Naive thymus-derived CD4-positive, alpha-beta T cell (primary cell): Measurements from ENCODE around the gene GTF2H4. TPM values are rescaled to one million over a fixed set of nuclear protein-coding genes. Genes with fewer than 3 reads are reported as not detected.
A peak's percentile ranks its signal among the peaks of the same experiment; 100 is the strongest.
"Not testable (repeated sequence)": the region's sequence is repeated elsewhere in the genome, so short reads cannot be mapped to it uniquely, and the experiment has no call there.

Experiments used
- ATAC-seq: fragments of 150-1000 bp; cut with Tn5 transposase; 2 replicates; pipeline ENCODE4 v1.10.0; 2021; ENCODE audit warnings: mild to moderate bottlenecking, moderate library complexity
- CTCF ChIA-PET: fragments of 350-600 bp; sonication (Branson Sonifier 250); formaldehyde crosslinking; loops from one replicate; lab custom pipeline; 2021; ENCODE audit warnings: antibody characterized with exemption; lab: Charles Lee
- POLR2A ChIA-PET: fragments of 350-600 bp; sonication (Branson Sonifier 250); formaldehyde crosslinking; loops from one replicate; lab custom pipeline; 2021; ENCODE audit warnings: antibody characterized with exemption, inconsistent platforms; lab: Charles Lee
- DNase-seq, 9 donors: peaks; one replicate each; pipeline versions ENCODE4 v3.0.0 to v3.0.0-alpha.2; 2020 to 2022; ENCODE audit warnings: mixed read lengths in 1 of 9
- H3K27ac ChIP-seq: one replicate; pipeline ENCODE4 v1.7.0; 2013; ENCODE audit warnings: mild to moderate bottlenecking, low read depth, low read length, moderate library complexity
- H3K27me3 ChIP-seq, 2 donors: one replicate each; pipeline ENCODE4 v1.7.0; 2013; ENCODE audit warnings: low read length in 2 of 2, mild to moderate bottlenecking in 2 of 2, moderate library complexity in 2 of 2; ENCODE audit not compliant: control insufficient read depth in 2 of 2, insufficient read depth in 2 of 2
- H3K36me3 ChIP-seq, 3 experiments: 1 replicate in 2 of 3; 2 replicates in 1 of 3; pipeline ENCODE4 v1.7.0; 2013; ENCODE audit warnings: low read length in 3 of 3, mild to moderate bottlenecking in 3 of 3, moderate library complexity in 1 of 3; ENCODE audit not compliant: insufficient read depth in 3 of 3, control insufficient read depth in 2 of 3
- H3K4me1 ChIP-seq, 2 donors: one replicate each; pipeline ENCODE4 v1.7.0; 2013; ENCODE audit warnings: low read length in 2 of 2, mild to moderate bottlenecking in 2 of 2, moderate library complexity in 1 of 2; ENCODE audit not compliant: control insufficient read depth in 2 of 2, insufficient read depth in 2 of 2
- H3K4me3 ChIP-seq: 2 replicates; pipeline ENCODE4 v1.7.0; 2013; ENCODE audit warnings: mild to moderate bottlenecking, low read length
- H3K9me3 ChIP-seq, 3 experiments: 1 replicate in 2 of 3; 2 replicates in 1 of 3; pipeline ENCODE4 v1.7.0; 2013; ENCODE audit warnings: low read length in 3 of 3; ENCODE audit not compliant: control insufficient read depth in 2 of 3
- H3K27ac Mint-ChIP-seq, 9 donors: one replicate each; pipeline ENCODE4 v1.8.0; 2020 to 2022; ENCODE audit warnings: mixed read lengths in 9 of 9, mild to moderate bottlenecking in 8 of 9, moderate library complexity in 5 of 9, inconsistent platforms in 2 of 9
- H3K27me3 Mint-ChIP-seq, 5 donors: one replicate each; pipeline ENCODE4 v1.8.0; 2021 to 2022; ENCODE audit warnings: mixed read lengths in 5 of 5, mild to moderate bottlenecking in 1 of 5
- H3K36me3 Mint-ChIP-seq, 5 donors: one replicate each; pipeline ENCODE4 v1.8.0; 2020 to 2022; ENCODE audit warnings: mixed read lengths in 5 of 5, mild to moderate bottlenecking in 3 of 5, inconsistent platforms in 1 of 5
- H3K4me1 Mint-ChIP-seq, 7 donors: one replicate each; pipeline ENCODE4 v1.8.0; 2020 to 2022; ENCODE audit warnings: mixed read lengths in 7 of 7, mild to moderate bottlenecking in 3 of 7, inconsistent platforms in 1 of 7
- H3K4me3 Mint-ChIP-seq, 10 donors: one replicate each; pipeline ENCODE4 v1.8.0; 2020 to 2022; ENCODE audit warnings: mild to moderate bottlenecking in 10 of 10, mixed read lengths in 10 of 10, moderate library complexity in 6 of 10, inconsistent platforms in 2 of 10
- H3K9me3 Mint-ChIP-seq, 11 donors: one replicate each; pipeline ENCODE4 v1.8.0; 2020 to 2022; ENCODE audit warnings: mixed read lengths in 11 of 11, mild to moderate bottlenecking in 4 of 11, inconsistent platforms in 1 of 11, moderate library complexity in 1 of 11
- intact Hi-C, 2 donors: fragments of 100-400 bp; cut with micrococcal nuclease; formaldehyde crosslinking; loops; one replicate each; pipeline ENCODE4 v1.15.1; 2023
- polyA plus RNA-seq, 2 donors: library from polyadenylated mRNA; unstranded; fragments of 300-500 nt; fragmentation: Illumina TruSeq; gene quantifications; one replicate each; pipeline ENCODE4 v1.2.3, GENCODE V29; 2021
- total RNA-seq, 6 experiments: library from RNA in 5 of 6; stranded (reverse) in 5 of 6; gene quantifications; 1 replicate in 5 of 6; 2 replicates in 1 of 6; pipeline ENCODE4 v1.2.3 and lab custom pipeline; 2021 to 2026

Gene GTF2H4
- total and polyA plus RNA-seq, 7 experiments from 2014 or later, result 8.0 to 42.3 (median 21.3) TPM

- H3K4me3 Mint-ChIP-seq, result peak overlapping the region in 1 of 10 donors; percentile 2
- Histone ChIP-seq H3K27me3 (no peaks in the 10 kb centered on the region), H3K4me1 (peaks cover 9 to 11% of the 10 kb centered on the region in 2 donors), H3K4me3 (no peak overlapping the region), H3K36me3 (peaks cover 0 to 68% (median 5%) of the 10 kb centered on the region in 3 experiments), H3K27ac (no peak overlapping the region), H3K9me3 (no peaks in the 10 kb centered on the region)
- peak overlapping the region in 2 of 9 donors; percentile 49 to 73 for H3K27ac Mint-ChIP-seq
- ChIA-PET CTCF (interaction anchor here (1.1 to 4.2 kb wide), 2 partner anchors 161 to 168 kb away, joined by 3 to 20 read pairs; no protein-coding TSS in a partner anchor), POLR2A (interaction anchor here (0.6 to 1.2 kb wide), 2 partner anchors 34 to 151 kb away, joined by 3 read pairs; partner anchors contain the start of gene DDR1)
- intact Hi-C loops, result no loop called here
- H3K27me3 Mint-ChIP-seq, result no peaks in the 10 kb centered on the region
- no peaks in the 10 kb centered on the region for H3K9me3 Mint-ChIP-seq
- ATAC-seq (no peak), DNase-seq (no peak)
- H3K4me1 Mint-ChIP-seq, result peaks cover 22 to 32% (median 26%) of the 10 kb centered on the region in 7 donors
- peaks cover 4 to 46% (median 15%) of the 10 kb centered on the region in 5 donors for H3K36me3 Mint-ChIP-seq
Measured at GRCh38 chr6:30918670-30919069, 10.7 kb downstream of the GTF2H4 start.

- no peak overlapping the region for H3K4me3 Mint-ChIP-seq
- H3K36me3 ChIP-seq, result peaks cover 0 to 88% (median 5%) of the 10 kb centered on the region in 3 experiments
- no peak overlapping the region for H3K4me3 ChIP-seq
- DNase-seq (no peak), ATAC-seq (no peak)
- H3K9me3 ChIP-seq, result no peaks in the 10 kb centered on the region
- ChIA-PET CTCF (interaction anchor here (1.1 kb wide), 1 partner anchor 165 kb away, joined by 3 read pairs; no protein-coding TSS in a partner anchor), POLR2A (no interaction called here)
- H3K27ac ChIP-seq, result no peak overlapping the region
- peak overlapping the region in 1 of 9 donors; percentile 38 for H3K27ac Mint-ChIP-seq
- no peaks in the 10 kb centered on the region for H3K27me3 Mint-ChIP-seq
- peaks cover 9 to 47% (median 13%) of the 10 kb centered on the region in 5 donors for H3K36me3 Mint-ChIP-seq
- no peaks in the 10 kb centered on the region for H3K27me3 ChIP-seq
- intact Hi-C loops, result no loop called here
- no peaks in the 10 kb centered on the region for H3K9me3 Mint-ChIP-seq
- no peaks in the 10 kb centered on the region for H3K4me1 ChIP-seq
- peaks cover 0 to 4% (median 3%) of the 10 kb centered on the region in 7 donors for H3K4me1 Mint-ChIP-seq
Measured at GRCh38 chr6:30922447-30922852, 14.4 kb downstream of the GTF2H4 start.

- Mint-ChIP-seq H3K36me3 (peaks cover 4 to 40% (median 21%) of the 10 kb centered on the region in 5 donors), H3K9me3 (peaks cover 0 to 13% (median 3%) of the 10 kb centered on the region in 11 donors)
- H3K4me3 ChIP-seq, H3K4me3 Mint-ChIP-seq, DNase-seq, intact Hi-C loops, H3K4me1 Mint-ChIP-seq, H3K9me3 ChIP-seq, POLR2A ChIA-PET, H3K27ac ChIP-seq, H3K27ac Mint-ChIP-seq, H3K4me1 ChIP-seq, ATAC-seq, CTCF ChIA-PET, H3K27me3 ChIP-seq, H3K27me3 Mint-ChIP-seq: not testable (repeated sequence)
- peaks cover 0 to 74% (median 5%) of the 10 kb centered on the region in 3 experiments for H3K36me3 ChIP-seq
Measured at GRCh38 chr6:30924040-30924627, 16.1 kb downstream of the GTF2H4 start.

- ChIA-PET CTCF (no interaction called here), POLR2A (no interaction called here)
- peaks cover 4 to 28% (median 21%) of the 10 kb centered on the region in 5 donors for H3K36me3 Mint-ChIP-seq
- H3K27ac Mint-ChIP-seq, result no peak overlapping the region
- no peaks in the 10 kb centered on the region for H3K27me3 ChIP-seq
- H3K9me3 Mint-ChIP-seq, result peaks cover 0 to 13% (median 4%) of the 10 kb centered on the region in 11 donors
- intact Hi-C loops, result no loop called here
- H3K4me1 Mint-ChIP-seq, result no peaks in the 10 kb centered on the region
- no peaks in the 10 kb centered on the region for H3K4me1 ChIP-seq
- H3K27ac ChIP-seq, result no peak overlapping the region
- ATAC-seq, result no peak
- H3K27me3 Mint-ChIP-seq, result no peaks in the 10 kb centered on the region
- no peak for DNase-seq
- H3K9me3 ChIP-seq, result peaks cover 0 to 7% (median 0%) of the 10 kb centered on the region in 3 experiments
- no peak overlapping the region for H3K4me3 ChIP-seq
- H3K36me3 ChIP-seq, result peaks cover 0 to 51% (median 0%) of the 10 kb centered on the region in 3 experiments
- no peak overlapping the region for H3K4me3 Mint-ChIP-seq
Measured at GRCh38 chr6:30926644-30927043, 18.6 kb downstream of the GTF2H4 start.

- H3K36me3 Mint-ChIP-seq, result peaks cover 4 to 28% (median 21%) of the 10 kb centered on the region in 5 donors
Measured at GRCh38 chr6:30927080-30927479, 19.1 kb downstream of the GTF2H4 start.

GRCh38 chr6:30928677-30929076 lies 20.7 kb downstream of the GTF2H4 start:
- Histone ChIP-seq H3K27ac (no peak overlapping the region), H3K36me3 (peaks cover 0 to 30% (median 0%) of the 10 kb centered on the region in 3 experiments), H3K4me1 (no peaks in the 10 kb centered on the region), H3K9me3 (peaks cover 0 to 7% (median 0%) of the 10 kb centered on the region in 3 experiments), H3K27me3 (no peaks in the 10 kb centered on the region), H3K4me3 (no peak overlapping the region)
- intact Hi-C loops, result no loop called here
- H3K4me1 Mint-ChIP-seq, result no peaks in the 10 kb centered on the region
- H3K27ac Mint-ChIP-seq, result peak overlapping the region in 1 of 9 donors; percentile 67
- H3K4me3 Mint-ChIP-seq, result no peak overlapping the region
- H3K36me3 Mint-ChIP-seq, result peaks cover 4 to 21% (median 17%) of the 10 kb centered on the region in 5 donors
- H3K27me3 Mint-ChIP-seq, result peaks cover 0 to 2% (median 0%) of the 10 kb centered on the region in 5 donors
- ChIA-PET CTCF (interaction anchor here (0.6 kb wide), 1 partner anchor 870 kb away, joined by 3 read pairs; no protein-coding TSS in a partner anchor), POLR2A (interaction anchor here (0.9 kb wide), 1 partner anchor 98 kb away, joined by 3 read pairs; no protein-coding TSS in a partner anchor)
- no peak for DNase-seq
- no peak for ATAC-seq
- H3K9me3 Mint-ChIP-seq, result peaks cover 0 to 13% (median 4%) of the 10 kb centered on the region in 11 donors

More at GRCh38 chr6:30927080-30927479, 19.1 kb downstream of the GTF2H4 start:
- intact Hi-C loops, H3K27me3 ChIP-seq, H3K27ac ChIP-seq, H3K9me3 ChIP-seq, POLR2A ChIA-PET, DNase-seq, H3K4me1 ChIP-seq, H3K27me3 Mint-ChIP-seq, H3K4me3 ChIP-seq, H3K27ac Mint-ChIP-seq, H3K4me3 Mint-ChIP-seq, H3K4me1 Mint-ChIP-seq, ATAC-seq: not testable (repeated sequence)
- CTCF ChIA-PET, result interaction anchor here (0.7 kb wide), 1 partner anchor 152 kb away, joined by 3 read pairs; no protein-coding TSS in a partner anchor
- peaks cover 0 to 13% (median 4%) of the 10 kb centered on the region in 11 donors for H3K9me3 Mint-ChIP-seq
- peaks cover 0 to 46% (median 0%) of the 10 kb centered on the region in 3 experiments for H3K36me3 ChIP-seq
